Endothelial cell of umbilical vein (primary cell): ENCODE data around the gene SP6. TPM values are rescaled to one million over a fixed set of nuclear protein-coding genes. Genes with fewer than 3 reads are reported as not detected.

Source experiments
- BruUV-seq: library from RNA; stranded (reverse); fragments of 400-500 nt; replicated peaks from 2 replicates; lab custom pipeline; 2021; lab: Mats Ljungman, UMichigan
- CTCF ChIA-PET: fragments of 300-600, 350-600 bp; sonication (Branson Sonifier 250); formaldehyde crosslinking; loops from one replicate; lab custom pipeline; 2021; ENCODE audit warnings: antibody characterized with exemption, inconsistent platforms; lab: Charles Lee
- POLR2A ChIA-PET: fragments of 300-600, 350-600 bp; sonication (Branson Sonifier 250); formaldehyde crosslinking; loops from one replicate; lab custom pipeline; 2021; ENCODE audit warnings: antibody characterized with exemption, inconsistent platforms; lab: Charles Lee
- DNase-seq: peaks from one replicate; pipeline ENCODE4 v3.0.0-alpha.2; 2011; ENCODE audit warnings: low read depth, low spot score
- FAIRE-seq: peaks from 2 replicates; lab custom pipeline; 2011; peaks lifted over from hg19 to GRCh38; lab: Jason Lieb, UNC
- H2AFZ ChIP-seq: 2 replicates; pipeline ENCODE4 v1.6.0; 2012; ENCODE audit warnings: low read depth, low read length, control low read depth, inconsistent platforms
- H3K27ac ChIP-seq: 2 replicates; pipeline ENCODE4 v1.5.1; 2011; ENCODE audit warnings: low read depth, mild to moderate bottlenecking, control low read depth, low read length, moderate library complexity; ENCODE audit not compliant: insufficient read depth
- H3K27me3 ChIP-seq, 2 experiments: 2 replicates each; pipeline versions ENCODE4 v1.6.0 to v1.6.1; 2011; ENCODE audit warnings: low read length in 2 of 2, mixed read lengths in 1 of 2; ENCODE audit not compliant: control insufficient read depth in 2 of 2, insufficient read depth in 2 of 2
- H3K36me3 ChIP-seq, 2 experiments: 2 replicates in 1 of 2; 3 replicates in 1 of 2; pipeline ENCODE4 v1.5.1; 2011; ENCODE audit warnings: low read length in 2 of 2, mild to moderate bottlenecking in 1 of 2, moderate library complexity in 1 of 2; ENCODE audit not compliant: control insufficient read depth in 2 of 2, insufficient read depth in 2 of 2; ENCODE audit errors: extremely low read depth in 1 of 2
- H3K4me1 ChIP-seq: 3 replicates; pipeline ENCODE4 v1.5.1; 2011; ENCODE audit warnings: mild to moderate bottlenecking, low read length; ENCODE audit not compliant: control insufficient read depth, insufficient read depth; ENCODE audit errors: extremely low read depth
- H3K4me2 ChIP-seq: 2 replicates; pipeline ENCODE4 v1.6.1; 2011; ENCODE audit warnings: low read length, control low read depth, mixed read lengths; ENCODE audit not compliant: insufficient read depth
- H3K4me3 ChIP-seq, 3 experiments: fragments of 200-600 bp in 1 of 3; sonication (generic), shearing (Covaris generic) in 1 of 3; replicated peaks in 1 of 3; 2 replicates each; pipeline ENCODE4 v1.5.1; 2011 to 2016; ENCODE audit warnings: control low read depth in 3 of 3, low read length in 3 of 3, mild to moderate bottlenecking in 2 of 3, inconsistent platforms in 1 of 3, low read depth in 1 of 3, moderate library complexity in 1 of 3; ENCODE audit not compliant: insufficient read depth in 1 of 3
- H3K79me2 ChIP-seq: 2 replicates; pipeline ENCODE4 v1.6.0; 2012; ENCODE audit warnings: low read length, inconsistent platforms; ENCODE audit not compliant: control insufficient read depth, insufficient read depth
- H3K9ac ChIP-seq: replicated peaks from 2 replicates; pipeline ENCODE3; 2011; ENCODE audit warnings: low read length, control low read depth; ENCODE audit not compliant: insufficient read depth; ENCODE audit errors: extremely low read depth
- H3K9me1 ChIP-seq: replicated peaks from 3 replicates; pipeline ENCODE4 v1.6.0; 2011; ENCODE audit warnings: mild to moderate bottlenecking, low read length; ENCODE audit not compliant: control insufficient read depth, insufficient read depth; ENCODE audit errors: extremely low read depth
- H3K9me3 ChIP-seq: replicated peaks from 2 replicates; pipeline ENCODE4 v1.5.1; 2012; ENCODE audit warnings: low read length, inconsistent platforms; ENCODE audit not compliant: control insufficient read depth, insufficient read depth
- H4K20me1 ChIP-seq: replicated peaks from 2 replicates; pipeline ENCODE3; 2011; ENCODE audit warnings: mild to moderate bottlenecking, low read length; ENCODE audit not compliant: control insufficient read depth, insufficient read depth; ENCODE audit errors: extremely low read depth
- EZH2 ChIP-seq: IDR thresholded peaks from 2 replicates; pipeline ENCODE4 v1.6.1; 2012; ENCODE audit warnings: borderline replicate concordance, low read depth, mild to moderate bottlenecking, moderate library complexity, low read length, inconsistent platforms; ENCODE audit not compliant: severe bottlenecking
- GATA2 ChIP-seq: IDR thresholded peaks from 2 replicates; pipeline ENCODE4 v1.7.0; 2011; ENCODE audit warnings: low read depth, mild to moderate bottlenecking, moderate library complexity, mixed read lengths, low read length; ENCODE audit not compliant: insufficient read length, insufficient read depth
- POLR2A ChIP-seq: IDR thresholded peaks from 2 replicates; pipeline ENCODE4 v1.6.1; 2012; ENCODE audit warnings: low read depth, mild to moderate bottlenecking, control low read depth, low read length
- dilution Hi-C: fragments of 300-500 bp; cut with MboI; formaldehyde crosslinking; loops from one replicate; pipeline ENCODE4 v1.15.0; 2019; ENCODE audit warnings: low sequenced_read_pairs; ENCODE audit not compliant: extremely low pct_ligation_motif_present
- intact Hi-C: fragments of 100-400 bp; cut with micrococcal nuclease; formaldehyde crosslinking; loops from one replicate; pipeline ENCODE4 v1.10.0; 2022
- polyA plus RNA-seq, 4 experiments: library from polyadenylated mRNA; depleted of rRNA in 3 of 4; stranded (reverse) in 3 of 4; unstranded in 1 of 4; fragments of >200 nt; gene quantifications; 2 replicates each; pipeline versions ENCODE4 v1.2.1 to v1.2.3, GENCODE V29; 2011 to 2012; ENCODE audit warnings: missing spikeins in 1 of 4
- total RNA-seq: library from RNA; stranded (reverse); gene quantifications from 2 replicates; pipeline ENCODE4 v1.2.3, GENCODE V29; 2021
- TF ChIP-seq, protein P1 (sequence below): IDR thresholded peaks from 2 replicates; pipeline ENCODE4 v1.6.1; 2011; ENCODE audit not compliant: insufficient read depth, insufficient read length
- TF ChIP-seq, protein P2 (sequence below), 2 donors: IDR thresholded peaks; 1 replicate in 1 of 2; 2 replicates in 1 of 2; pipeline ENCODE4 v1.5.1; 2011; ENCODE audit warnings: low read length in 2 of 2, mild to moderate bottlenecking in 2 of 2, moderate library complexity in 2 of 2, control low read depth in 1 of 2, inconsistent platforms in 1 of 2, low read depth in 1 of 2; ENCODE audit not compliant: insufficient read depth in 1 of 2; ENCODE audit errors: extremely low read depth in 1 of 2

Gene SP6
- total and polyA plus RNA-seq, 2 donors (not counting 3 experiments of a cell fraction or from before 2014, with no cell fraction given): 0.11 to 1.3 TPM

DNA sequence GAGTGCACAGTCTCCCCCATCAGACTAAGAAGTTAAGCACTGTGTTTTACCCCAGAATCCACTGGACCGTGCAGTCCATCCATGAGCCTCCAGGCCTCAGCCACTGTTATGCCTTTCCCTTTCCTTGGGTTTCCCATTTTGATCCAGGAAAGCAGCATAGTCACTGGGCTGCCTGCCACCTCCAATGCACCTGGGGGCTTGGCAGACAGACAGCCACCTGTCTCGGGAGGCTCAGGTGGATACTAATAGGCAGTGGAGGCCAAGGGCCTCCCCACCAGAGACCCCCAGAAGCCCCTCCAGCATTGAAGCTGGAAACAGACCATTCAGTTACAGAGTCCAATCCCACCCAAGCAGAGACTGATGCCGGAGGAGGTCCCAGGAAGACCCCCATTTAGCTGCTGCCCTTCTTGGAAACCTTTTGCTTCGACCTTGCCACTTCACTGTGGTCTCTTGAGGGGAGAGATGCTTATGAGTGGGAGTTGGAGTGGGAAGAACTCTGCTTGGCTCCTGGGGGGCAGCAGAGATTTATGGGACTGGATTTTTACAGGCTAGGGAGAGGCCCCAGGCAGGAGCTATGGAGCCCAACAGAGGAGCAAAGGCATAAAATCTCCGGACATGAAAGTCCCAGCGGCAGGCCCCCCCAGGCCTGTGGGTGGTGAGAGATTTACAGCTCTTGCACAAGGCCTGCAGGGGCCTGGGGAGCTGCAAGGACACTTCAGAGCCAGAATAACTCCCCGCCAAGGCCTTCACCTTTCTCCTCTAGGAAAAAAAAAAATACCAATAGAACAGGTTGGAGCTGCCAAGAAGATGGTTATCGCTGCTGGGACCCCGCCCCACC, 32.8 kb upstream of the SP6 start:
- ChIA-PET POLR2A (no interaction called here), CTCF (interaction anchor here (0.9 to 9.6 kb wide), 7 partner anchors 12 to 52 kb away, joined by 3 to 367 read pairs (median 4); partner anchors contain the start of genes LRRC46, MRPL10, SCRN2 and SP2)
- H3K9ac ChIP-seq: no peak overlapping the region
- DNase-seq: no peak
- H3K4me3 ChIP-seq: no peak overlapping the region
- no peaks in the 10 kb centered on the region for H3K79me2 ChIP-seq
- H3K9me1 ChIP-seq: no peaks in the 10 kb centered on the region
- dilution Hi-C loops (no loop called here), intact Hi-C loops (no loop called here)
- H4K20me1 ChIP-seq: no peaks in the 10 kb centered on the region
- peaks cover 7% of the 10 kb centered on the region for H3K4me1 ChIP-seq
- no TSS peak for BruUV-seq
- FAIRE-seq: no peak
- TF ChIP-seq GATA2: no peak
- no peak for TF ChIP-seq EZH2
- no peak for TF ChIP-seq POLR2A
- TF ChIP-seq, protein P1, sequence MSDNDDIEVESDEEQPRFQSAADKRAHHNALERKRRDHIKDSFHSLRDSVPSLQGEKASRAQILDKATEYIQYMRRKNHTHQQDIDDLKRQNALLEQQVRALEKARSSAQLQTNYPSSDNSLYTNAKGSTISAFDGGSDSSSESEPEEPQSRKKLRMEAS: no peak
- TF ChIP-seq, protein P2, sequence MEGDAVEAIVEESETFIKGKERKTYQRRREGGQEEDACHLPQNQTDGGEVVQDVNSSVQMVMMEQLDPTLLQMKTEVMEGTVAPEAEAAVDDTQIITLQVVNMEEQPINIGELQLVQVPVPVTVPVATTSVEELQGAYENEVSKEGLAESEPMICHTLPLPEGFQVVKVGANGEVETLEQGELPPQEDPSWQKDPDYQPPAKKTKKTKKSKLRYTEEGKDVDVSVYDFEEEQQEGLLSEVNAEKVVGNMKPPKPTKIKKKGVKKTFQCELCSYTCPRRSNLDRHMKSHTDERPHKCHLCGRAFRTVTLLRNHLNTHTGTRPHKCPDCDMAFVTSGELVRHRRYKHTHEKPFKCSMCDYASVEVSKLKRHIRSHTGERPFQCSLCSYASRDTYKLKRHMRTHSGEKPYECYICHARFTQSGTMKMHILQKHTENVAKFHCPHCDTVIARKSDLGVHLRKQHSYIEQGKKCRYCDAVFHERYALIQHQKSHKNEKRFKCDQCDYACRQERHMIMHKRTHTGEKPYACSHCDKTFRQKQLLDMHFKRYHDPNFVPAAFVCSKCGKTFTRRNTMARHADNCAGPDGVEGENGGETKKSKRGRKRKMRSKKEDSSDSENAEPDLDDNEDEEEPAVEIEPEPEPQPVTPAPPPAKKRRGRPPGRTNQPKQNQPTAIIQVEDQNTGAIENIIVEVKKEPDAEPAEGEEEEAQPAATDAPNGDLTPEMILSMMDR (IDR thresholded peaks at IDR 0.05; ENCODE audit: extremely low read depth in 1 of 2, insufficient read depth in 1 of 2, low read depth in 1 of 2, low read length in 2 of 2): no peak
- peaks cover 2 to 3% of the 10 kb centered on the region in 2 experiments for H3K27me3 ChIP-seq
- H3K4me2 ChIP-seq: no peak overlapping the region
- H2AFZ ChIP-seq: no peak overlapping the region
- H3K9me3 ChIP-seq: no peaks in the 10 kb centered on the region
- H3K36me3 ChIP-seq: no peaks in the 10 kb centered on the region
- H3K27ac ChIP-seq: no peak overlapping the region
